Measurements from ENCODE around the gene HOXA3.

The HOXA3 gene

GRCh38 chr7:27189295-27189996 is 37.1 kb upstream of the HOXA3 start:
- DNase-seq: no peak

GRCh38 chr7:27188386-27189294 is 36.3 kb upstream of the HOXA3 start:
- no peak for DNase-seq

GRCh38 chr7:27187475-27188385 is 35.3 kb upstream of the HOXA3 start:
- no peak for DNase-seq

GRCh38 chr7:27186668-27187474 is 34.5 kb upstream of the HOXA3 start:
- DNase-seq: no peak

GRCh38 chr7:27185854-27186667 is 33.7 kb upstream of the HOXA3 start:
- DNase-seq: no peak

GRCh38 chr7:27185013-27185853 is 32.9 kb upstream of the HOXA3 start, which contains the start of gene HOXA11:
Gene HOXA11 (minus strand): TSS chr7:27185232. CDS start chr7:27185144, 88 bp downstream.
- DNase-seq: peak; percentile 53

GRCh38 chr7:27184337-27185012 is 32.1 kb upstream of the HOXA3 start:
- no peak for DNase-seq

- no peak for DNase-seq
Measured at GRCh38 chr7:27183682-27184336, 31.4 kb upstream of the HOXA3 start.

- DNase-seq: no peak
Measured at GRCh38 chr7:27182861-27183681, 30.7 kb upstream of the HOXA3 start.

- DNase-seq: no peak
Measured at GRCh38 chr7:27182285-27182841, 30.0 kb upstream of the HOXA3 start.

- no peak for DNase-seq
Measured at GRCh38 chr7:27181795-27182275, 29.5 kb upstream of the HOXA3 start.

- no peak for DNase-seq
Measured at GRCh38 chr7:27180431-27181420, 28.3 kb upstream of the HOXA3 start.

- peak; percentile 59 for DNase-seq
Measured at GRCh38 chr7:27179503-27180430, 27.4 kb upstream of the HOXA3 start.

- DNase-seq: no peak
Measured at GRCh38 chr7:27179030-27179429, 26.6 kb upstream of the HOXA3 start.

GRCh38 chr7:27178366-27178765 is 26.0 kb upstream of the HOXA3 start:
- DNase-seq: no peak
